Measurements from ENCODE around the gene SIVA1. TPM values are rescaled to one million over a fixed set of nuclear protein-coding genes. Genes with fewer than 3 reads are reported as not detected.

Gene SIVA1
- total and polyA plus RNA-seq, 4 donors: 67.4 to 115 (median 99.6) TPM

DNA sequence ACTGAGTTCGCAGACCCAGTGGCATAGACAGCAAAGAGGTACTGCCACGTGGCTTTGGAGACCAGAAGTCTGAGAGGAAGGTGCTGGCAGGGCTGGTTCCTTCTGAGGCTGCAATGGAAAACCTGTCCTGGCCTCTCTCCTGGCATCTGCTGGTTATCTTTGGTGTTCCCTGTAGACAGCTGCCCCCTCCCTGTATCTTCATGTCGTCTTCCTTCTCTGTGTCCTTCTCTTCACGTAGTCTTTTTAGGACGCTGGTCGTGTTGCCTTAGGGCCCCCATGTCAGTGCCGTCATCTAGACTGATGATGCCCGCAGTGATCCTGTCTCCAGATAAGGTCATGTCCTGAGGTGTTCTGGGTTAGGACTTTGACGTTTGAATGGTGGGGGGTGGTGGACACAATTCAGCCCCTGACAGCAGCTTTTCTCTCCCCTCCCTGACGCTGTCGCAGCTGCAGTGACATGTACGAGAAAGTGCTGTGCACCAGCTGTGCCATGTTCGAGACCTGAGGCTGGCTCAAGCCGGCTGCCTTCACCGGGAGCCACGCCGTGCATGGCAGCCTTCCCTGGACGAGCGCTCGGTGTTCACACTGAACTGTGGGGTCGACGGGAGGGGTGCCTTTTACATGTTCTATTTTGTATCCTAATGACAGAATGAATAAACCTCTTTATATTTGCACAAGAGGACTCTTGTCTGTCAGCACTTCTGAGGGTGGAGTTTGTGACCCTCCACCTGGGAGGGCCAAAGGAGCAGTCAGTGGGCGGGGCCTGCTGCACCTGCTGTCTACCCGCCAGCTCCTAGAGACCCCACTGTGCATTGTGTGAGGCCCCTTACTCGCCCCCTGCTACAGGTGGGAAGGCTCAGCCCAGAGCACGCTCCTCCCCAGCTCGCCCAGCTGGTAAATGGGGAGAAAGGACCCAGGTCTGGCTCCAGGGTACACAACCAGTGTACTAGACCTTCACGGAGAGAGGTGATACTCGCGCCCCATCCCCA is 6.3 kb downstream of the SIVA1 start (continued):
- no peak for TF ChIP-seq REST (IDR thresholded peaks at IDR 0.05)
- TF ChIP-seq FOXA2 (IDR thresholded peaks at IDR 0.05): no peak
- no peak for TF ChIP-seq NR2F2 (IDR thresholded peaks at IDR 0.05)
- TF ChIP-seq SP1 (IDR thresholded peaks at IDR 0.05): no peak
- TF ChIP-seq EGR1 (IDR thresholded peaks at IDR 0.05; ENCODE audit: low read depth in 2 of 2): no peak

DNA sequence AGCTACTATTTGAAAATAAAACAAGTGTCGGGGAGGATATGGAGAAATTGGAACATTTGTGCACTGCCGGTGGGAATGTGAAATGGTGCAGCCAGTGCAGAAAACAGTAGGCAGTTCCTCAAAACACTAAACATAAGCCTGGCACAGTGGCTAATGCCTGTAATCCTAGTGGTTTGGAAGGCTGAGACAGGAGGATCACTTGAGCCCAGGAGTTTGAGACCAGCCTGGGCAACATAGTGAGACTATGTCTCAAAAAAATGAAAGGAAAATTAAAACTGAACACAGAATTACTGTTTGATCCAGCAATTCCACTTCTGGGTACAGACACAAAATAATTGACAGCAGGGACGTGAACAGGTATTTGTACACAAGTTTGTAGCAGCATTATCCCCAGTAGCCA is 12.6 kb downstream of the SIVA1 start:
- Histone ChIP-seq H3K27ac (ENCODE audit: low read depth in 1 of 2, low read length in 2 of 2) (peak overlapping the region; percentile 28 to 31), H3K4me3 (ENCODE audit: low read depth in 1 of 3, low read length in 3 of 3) (peak overlapping the region in 2 of 3 donors; percentile 22 to 68), H3K36me3 (ENCODE audit: control insufficient read depth in 4 of 4, insufficient read depth in 3 of 4, low read depth in 1 of 4, low read length in 3 of 4) (peaks cover 0 to 4% (median 2%) of the 10 kb centered on the region in 4 donors), H3K4me1 (ENCODE audit: control insufficient read depth in 4 of 4, insufficient read depth in 4 of 4, low read length in 3 of 4) (peaks cover 5 to 34% (median 18%) of the 10 kb centered on the region in 4 donors), H3K9me3 (ENCODE audit: control insufficient read depth in 4 of 4, low read length in 3 of 4) (no peaks in the 10 kb centered on the region), H3K27me3 (ENCODE audit: control insufficient read depth in 4 of 4, insufficient read depth in 4 of 4, low read length in 3 of 4) (no peaks in the 10 kb centered on the region), H3K9ac (ENCODE audit: low read depth in 1 of 2, low read length in 2 of 2) (peak overlapping the region in 1 of 2 donors; percentile 70)
- no peak for DNase-seq (ENCODE audit: low spot score)
- 35% methylated on average over 3 of the region's 3 CpGs for WGBS
- peak; percentile 6 for TF ChIP-seq CTCF (IDR thresholded peaks at IDR 0.05; ENCODE audit: low read depth, low read length, missing input control)
- TF ChIP-seq HNF4G (IDR thresholded peaks at IDR 0.05): no peak
- TF ChIP-seq YY1 (IDR thresholded peaks at IDR 0.05): peak; percentile 34

- Histone ChIP-seq H3K9ac (ENCODE audit: low read depth in 1 of 2, low read length in 2 of 2) (peak overlapping the region in 1 of 2 donors; percentile 70), H3K27me3 (ENCODE audit: control insufficient read depth in 4 of 4, insufficient read depth in 4 of 4, low read length in 3 of 4) (no peaks in the 10 kb centered on the region), H3K9me3 (ENCODE audit: control insufficient read depth in 4 of 4, low read length in 3 of 4) (no peaks in the 10 kb centered on the region), H3K27ac (ENCODE audit: low read depth in 1 of 2, low read length in 2 of 2) (peak overlapping the region; percentile 44 to 79), H3K4me1 (ENCODE audit: control insufficient read depth in 4 of 4, insufficient read depth in 4 of 4, low read length in 3 of 4) (peaks cover 5 to 34% (median 18%) of the 10 kb centered on the region in 4 donors), H3K36me3 (ENCODE audit: control insufficient read depth in 4 of 4, insufficient read depth in 3 of 4, low read depth in 1 of 4, low read length in 3 of 4) (peaks cover 0 to 11% (median 6%) of the 10 kb centered on the region in 4 donors), H3K4me3 (ENCODE audit: low read depth in 1 of 3, low read length in 3 of 3) (peak overlapping the region in 2 of 3 donors; percentile 54 to 68)
- WGBS: 50% methylated on average over 4 of the region's 4 CpGs
- TF ChIP-seq MAX (IDR thresholded peaks at IDR 0.05) (no peak), RAD21 (IDR thresholded peaks at IDR 0.05) (no peak), HNF4A (conservative IDR thresholded peaks at IDR 0.05) (no peak), CTCF (IDR thresholded peaks at IDR 0.05; ENCODE audit: low read depth, low read length, missing input control) (no peak), GABPA (IDR thresholded peaks at IDR 0.05 in 1 of 2, conservative IDR thresholded peaks at IDR 0.05 in 1 of 2) (no peak)
- TF ChIP-seq, protein P1, sequence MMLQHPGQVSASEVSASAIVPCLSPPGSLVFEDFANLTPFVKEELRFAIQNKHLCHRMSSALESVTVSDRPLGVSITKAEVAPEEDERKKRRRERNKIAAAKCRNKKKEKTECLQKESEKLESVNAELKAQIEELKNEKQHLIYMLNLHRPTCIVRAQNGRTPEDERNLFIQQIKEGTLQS (IDR thresholded peaks at IDR 0.05): no peak
- no peak for DNase-seq (ENCODE audit: low spot score)
Observed at GRCh38 chr14:104766256-104766862, 13.4 kb downstream of the SIVA1 start.
